Upper lobe of right lung (tissue), 1 donor: ENCODE results near the gene FAM181A. TPM values are rescaled to one million over a fixed set of nuclear protein-coding genes. Genes with fewer than 3 reads are reported as not detected.

Source experiments
- ATAC-seq: fragments of 200-7000 bp; cut with Tn5 transposase; one replicate; pipeline ENCODE4 v1.9.1; 2020; ENCODE audit warnings: mild to moderate bottlenecking, moderate library complexity
- DNase-seq: peaks from one replicate; pipeline ENCODE4 v3.0.0-alpha.2; 2020
- H3K27ac ChIP-seq: fragments of 200-600 bp; one replicate; pipeline ENCODE4 v1.8.0; 2022
- H3K27me3 ChIP-seq: fragments of 200-600 bp; one replicate; pipeline ENCODE4 v1.8.0; 2022; ENCODE audit warnings: mild to moderate bottlenecking
- H3K36me3 ChIP-seq: fragments of 200-600 bp; one replicate; pipeline ENCODE4 v1.8.0; 2022
- H3K4me1 ChIP-seq: fragments of 200-600 bp; one replicate; pipeline ENCODE4 v1.8.0; 2022
- H3K4me3 ChIP-seq: fragments of 200-600 bp; one replicate; pipeline ENCODE4 v1.8.0; 2022; ENCODE audit warnings: mild to moderate bottlenecking
- H3K9me3 ChIP-seq: fragments of 200-600 bp; one replicate; pipeline ENCODE4 v1.8.0; 2022
- intact Hi-C: fragments of 100-400 bp; cut with DNase I; formaldehyde crosslinking; loops from one replicate; pipeline ENCODE4 v1.11.0; 2022
- total RNA-seq: library from RNA; stranded (reverse); fragmentation: NEBNext Ultra II Directional; extraction: Animal tissue kit (Norgen Biotek cat#: 25700); gene quantifications from one replicate; pipeline ENCODE4 v1.2.1, GENCODE V29; 2021
- TF ChIP-seq, protein P1 (sequence below): fragments of 200-600 bp; IDR thresholded peaks from one replicate; pipeline ENCODE4 v1.8.0; 2022; ENCODE audit warnings: antibody characterized with exemption
- donor health status: DM: no; HTN: yes; CAD: no; lungs with severe emphysema.

FAM181A gene
- total RNA-seq, 1 donor from 2014 or later, result 3.5 TPM

DNA sequence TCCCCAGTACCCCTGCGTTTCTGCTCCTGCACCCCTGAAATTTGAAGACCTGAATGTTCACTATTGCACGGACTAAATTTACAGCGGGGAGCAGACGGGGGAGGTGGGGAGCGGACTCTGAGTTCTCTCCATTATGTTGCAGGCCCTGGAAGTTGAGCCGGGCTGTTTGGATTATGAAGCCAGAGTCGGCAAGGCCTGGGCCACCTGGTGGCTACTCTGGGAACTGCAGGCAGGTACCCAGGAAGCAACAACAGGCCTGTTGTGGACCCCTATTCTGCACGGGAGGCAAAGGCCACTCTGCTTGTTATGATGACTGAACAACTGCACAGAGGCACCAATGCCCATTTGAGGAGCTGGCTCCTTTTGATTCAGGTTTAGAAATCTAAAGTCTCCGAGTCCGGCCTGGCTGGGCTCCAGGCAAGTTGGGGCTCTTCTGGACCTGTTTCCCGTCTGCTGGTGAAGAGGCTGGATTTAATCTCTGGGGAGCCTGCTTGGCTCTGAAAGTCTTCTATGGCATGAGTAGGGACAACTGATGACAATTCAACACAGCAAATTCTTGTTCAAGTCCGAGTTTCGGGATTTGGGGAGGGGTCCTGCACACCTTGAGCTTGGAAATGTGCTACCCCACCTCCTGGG, 34.1 kb upstream of the FAM181A start:
- no peaks in the 10 kb centered on the region for H3K36me3 ChIP-seq
- intact Hi-C loops, result loop anchor here (10.0 kb wide), 1 partner anchor 238 kb away; no protein-coding TSS in a partner anchor
- DNase-seq (peak; percentile 85), ATAC-seq (peak; percentile 85)
- H3K4me1 ChIP-seq, result no peaks in the 10 kb centered on the region
- H3K27ac ChIP-seq, result no peak overlapping the region
- H3K4me3 ChIP-seq, result no peak overlapping the region
- no peaks in the 10 kb centered on the region for H3K27me3 ChIP-seq
- no peaks in the 10 kb centered on the region for H3K9me3 ChIP-seq
- TF ChIP-seq, protein P1, sequence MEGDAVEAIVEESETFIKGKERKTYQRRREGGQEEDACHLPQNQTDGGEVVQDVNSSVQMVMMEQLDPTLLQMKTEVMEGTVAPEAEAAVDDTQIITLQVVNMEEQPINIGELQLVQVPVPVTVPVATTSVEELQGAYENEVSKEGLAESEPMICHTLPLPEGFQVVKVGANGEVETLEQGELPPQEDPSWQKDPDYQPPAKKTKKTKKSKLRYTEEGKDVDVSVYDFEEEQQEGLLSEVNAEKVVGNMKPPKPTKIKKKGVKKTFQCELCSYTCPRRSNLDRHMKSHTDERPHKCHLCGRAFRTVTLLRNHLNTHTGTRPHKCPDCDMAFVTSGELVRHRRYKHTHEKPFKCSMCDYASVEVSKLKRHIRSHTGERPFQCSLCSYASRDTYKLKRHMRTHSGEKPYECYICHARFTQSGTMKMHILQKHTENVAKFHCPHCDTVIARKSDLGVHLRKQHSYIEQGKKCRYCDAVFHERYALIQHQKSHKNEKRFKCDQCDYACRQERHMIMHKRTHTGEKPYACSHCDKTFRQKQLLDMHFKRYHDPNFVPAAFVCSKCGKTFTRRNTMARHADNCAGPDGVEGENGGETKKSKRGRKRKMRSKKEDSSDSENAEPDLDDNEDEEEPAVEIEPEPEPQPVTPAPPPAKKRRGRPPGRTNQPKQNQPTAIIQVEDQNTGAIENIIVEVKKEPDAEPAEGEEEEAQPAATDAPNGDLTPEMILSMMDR, result peak; percentile 99

DNA sequence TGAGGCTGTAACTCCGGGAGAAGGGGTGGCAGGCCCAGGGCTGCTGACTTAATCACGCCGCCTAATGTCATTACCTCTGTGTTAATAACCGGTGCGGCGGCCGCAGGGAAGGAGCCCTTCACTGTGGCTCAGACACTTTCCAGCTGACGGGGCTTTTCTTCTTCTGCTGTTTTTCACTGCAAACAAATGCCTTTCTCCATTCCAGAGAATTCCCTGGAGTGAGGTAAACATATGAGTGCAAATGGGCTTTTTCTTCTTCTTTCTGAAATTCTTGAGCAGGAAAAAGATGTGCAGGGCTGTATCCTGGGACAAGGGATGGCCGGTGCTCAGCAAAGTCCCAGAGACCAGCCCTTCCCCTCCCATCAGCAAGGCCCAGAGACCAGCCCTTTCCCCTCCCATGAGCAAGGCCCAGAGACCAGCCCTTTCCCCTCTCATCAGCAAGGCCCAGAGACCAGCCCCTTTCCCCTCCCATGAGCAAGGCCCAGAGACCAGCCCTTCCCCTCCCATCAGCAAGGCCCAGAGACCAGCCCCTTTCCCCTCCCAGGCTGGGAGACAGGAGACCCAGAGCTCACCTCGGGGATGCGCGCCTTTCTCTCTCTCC, 33.4 kb upstream of the FAM181A start:
- Histone ChIP-seq H3K27ac (no peak overlapping the region), H3K36me3 (no peaks in the 10 kb centered on the region), H3K9me3 (no peaks in the 10 kb centered on the region), H3K27me3 (no peaks in the 10 kb centered on the region), H3K4me1 (no peaks in the 10 kb centered on the region), H3K4me3 (no peak overlapping the region)
- intact Hi-C loops, result loop anchor here (10.0 kb wide), 1 partner anchor 239 kb away; no protein-coding TSS in a partner anchor
- DNase-seq, result no peak
- TF ChIP-seq, protein P1, result no peak
- no peak for ATAC-seq

DNA sequence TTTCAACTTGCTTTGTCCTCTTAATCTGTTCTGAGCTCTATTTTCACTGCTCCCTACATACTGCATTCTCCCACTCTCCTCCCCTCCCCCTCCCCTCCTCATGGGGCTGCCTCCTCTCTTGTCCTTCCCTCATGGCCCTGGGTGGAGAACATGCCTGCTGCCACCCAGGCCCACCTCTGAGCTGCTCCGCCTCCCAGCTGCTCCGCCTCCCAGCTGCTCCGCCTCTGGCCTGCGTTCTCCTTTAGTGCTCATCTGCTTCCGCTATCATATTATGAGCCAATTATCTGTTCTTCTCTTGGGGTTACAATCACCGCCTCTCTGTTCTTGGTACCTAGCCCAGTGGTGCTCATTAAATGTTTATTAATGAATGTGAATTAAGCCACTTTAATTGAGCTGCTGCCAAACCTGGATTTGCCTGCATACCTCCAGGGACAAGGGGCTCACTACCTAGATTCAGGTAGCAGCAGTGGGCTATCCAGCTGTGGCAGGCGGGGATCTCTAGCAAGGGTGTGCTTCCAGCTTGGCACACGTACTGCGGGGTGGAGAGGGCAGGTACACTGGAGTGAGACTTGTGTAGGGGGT, 32.0 kb upstream of the FAM181A start:
- intact Hi-C loops, result loop anchor here (10.0 kb wide), 1 partner anchor 240 kb away; no protein-coding TSS in a partner anchor
- Histone ChIP-seq H3K27me3 (no peaks in the 10 kb centered on the region), H3K27ac (no peak overlapping the region), H3K4me1 (no peaks in the 10 kb centered on the region), H3K36me3 (no peaks in the 10 kb centered on the region), H3K9me3 (no peaks in the 10 kb centered on the region), H3K4me3 (no peak overlapping the region)
- TF ChIP-seq, protein P1, result no peak
- DNase-seq (no peak), ATAC-seq (no peak)

DNA sequence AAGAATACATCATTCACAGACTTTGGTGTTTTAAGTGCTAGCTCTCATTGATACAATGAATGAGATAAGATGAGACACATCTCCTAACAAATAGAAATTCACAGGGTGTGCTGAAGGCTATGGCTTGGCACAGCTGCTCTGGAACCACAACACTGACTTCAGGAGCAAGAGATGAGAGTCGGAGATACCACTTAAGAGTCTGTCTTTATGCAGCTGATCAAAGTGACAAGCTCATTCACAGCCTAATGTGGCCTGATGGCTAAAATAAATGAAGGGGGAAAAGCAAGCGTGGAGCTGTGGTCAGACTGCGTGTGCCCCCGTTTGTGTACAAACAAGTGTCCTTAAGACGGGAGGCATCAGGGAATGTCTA, 29.7 kb upstream of the FAM181A start:
- Histone ChIP-seq H3K9me3 (no peaks in the 10 kb centered on the region), H3K4me1 (no peaks in the 10 kb centered on the region), H3K27ac (no peak overlapping the region), H3K4me3 (no peak overlapping the region), H3K27me3 (no peaks in the 10 kb centered on the region), H3K36me3 (no peaks in the 10 kb centered on the region)
- intact Hi-C loops, result loop anchor here (10.0 kb wide), 1 partner anchor 243 kb away; no protein-coding TSS in a partner anchor
- TF ChIP-seq, protein P1, result no peak
- DNase-seq (no peak), ATAC-seq (no peak)

DNA sequence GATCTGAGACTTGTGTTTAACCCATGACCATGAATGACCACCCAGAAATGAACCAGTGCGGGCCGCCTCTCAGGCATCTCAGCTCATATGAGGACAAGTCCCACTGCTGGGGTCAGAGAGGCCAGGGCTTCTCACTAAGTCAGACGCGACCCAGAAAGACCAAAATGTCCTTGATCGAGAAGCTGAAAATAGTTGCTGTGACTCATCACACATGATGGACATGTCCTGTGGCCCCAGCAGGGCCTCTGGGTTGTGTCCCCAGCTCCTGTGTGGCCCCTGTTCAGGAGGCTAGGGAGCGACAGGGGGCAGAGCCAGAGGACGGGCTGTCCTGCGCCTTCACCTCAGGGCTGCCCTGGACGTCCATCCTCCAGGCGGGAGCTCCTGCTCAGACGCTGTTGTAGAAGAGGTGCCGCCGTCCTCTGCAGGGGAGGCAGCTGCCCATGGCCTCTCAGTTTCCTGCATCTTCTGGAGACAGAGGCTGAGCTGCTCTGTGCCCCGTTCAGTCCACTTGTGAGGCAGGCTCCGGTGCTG, 29.0 kb upstream of the FAM181A start:
- Histone ChIP-seq H3K4me3 (no peak overlapping the region), H3K27ac (no peak overlapping the region), H3K36me3 (no peaks in the 10 kb centered on the region), H3K4me1 (no peaks in the 10 kb centered on the region), H3K9me3 (no peaks in the 10 kb centered on the region), H3K27me3 (peaks cover 6% of the 10 kb centered on the region)
- no peak for DNase-seq
- intact Hi-C loops, result loop anchor here (10.0 kb wide), 1 partner anchor 243 kb away; no protein-coding TSS in a partner anchor
- TF ChIP-seq, protein P1, result no peak
- no peak for ATAC-seq
